GM12873 (cell line): ENCODE measurements around the gene RETREG3.

Experiments
- CTCF ChIP-seq: IDR thresholded peaks from 2 replicates; pipeline ENCODE4 v1.5.1; 2012; ENCODE audit warnings: low read depth, mild to moderate bottlenecking, moderate library complexity, low read length, control low read depth; ENCODE audit not compliant: insufficient read depth; ENCODE audit errors: missing control alignments

The RETREG3 gene

GRCh38 chr17:42548070-42548837 lies 60.9 kb downstream of the RETREG3 start:
- TF ChIP-seq CTCF, result peak; percentile 57

- TF ChIP-seq CTCF, result no peak
Observed at GRCh38 chr17:42547698-42548069, 61.5 kb downstream of the RETREG3 start.

GRCh38 chr17:42547001-42547461 lies 62.1 kb downstream of the RETREG3 start:
- TF ChIP-seq CTCF, result no peak

GRCh38 chr17:42544874-42545283 lies 64.3 kb downstream of the RETREG3 start:
- TF ChIP-seq CTCF, result no peak

GRCh38 chr17:42543190-42544079 lies 65.7 kb downstream of the RETREG3 start:
- no peak for TF ChIP-seq CTCF

- no peak for TF ChIP-seq CTCF
Observed at GRCh38 chr17:42541041-42541833, 67.9 kb downstream of the RETREG3 start.

- TF ChIP-seq CTCF, result no peak
Observed at GRCh38 chr17:42538482-42538881, 70.7 kb downstream of the RETREG3 start.
